Ishikawa (cell line): Measurements from ENCODE around the gene AEBP1.

Experiments
- CEBPB ChIP-seq: IDR thresholded peaks from 2 replicates; pipeline ENCODE4 v1.6.1; 2012
- CREB1 ChIP-seq: IDR thresholded peaks from 2 replicates; pipeline ENCODE4 v1.6.1; 2012; ENCODE audit warnings: low read depth
- EGR1 ChIP-seq: IDR thresholded peaks from 2 replicates; pipeline ENCODE4 v1.6.1; 2012
- EP300 ChIP-seq: IDR thresholded peaks from 2 replicates; pipeline ENCODE4 v1.6.1; 2012; ENCODE audit warnings: borderline replicate concordance
- FOXM1 ChIP-seq: IDR thresholded peaks from 2 replicates; pipeline ENCODE4 v1.6.1; 2012; ENCODE audit warnings: low read depth, borderline replicate concordance
- NFIC ChIP-seq: IDR thresholded peaks from 2 replicates; pipeline ENCODE4 v1.6.1; 2012
- RAD21 ChIP-seq: IDR thresholded peaks from 2 replicates; pipeline ENCODE4 v1.6.1; 2012; ENCODE audit warnings: low read depth
- TAF1 ChIP-seq: IDR thresholded peaks from 2 replicates; pipeline ENCODE4 v1.6.1; 2012; ENCODE audit warnings: low read depth, mild to moderate bottlenecking
- TCF12 ChIP-seq: IDR thresholded peaks from 2 replicates; pipeline ENCODE4 v1.6.1; 2012; ENCODE audit warnings: low read depth
- TEAD4 ChIP-seq: IDR thresholded peaks from 2 replicates; pipeline ENCODE4 v1.6.1; 2012
- YY1 ChIP-seq: IDR thresholded peaks from 2 replicates; pipeline ENCODE4 v1.6.1; 2012; ENCODE audit warnings: low read depth
- ZBTB7A ChIP-seq: IDR thresholded peaks from 2 replicates; pipeline ENCODE4 v1.6.1; 2012; ENCODE audit warnings: low read depth
- TF ChIP-seq, protein P1 (sequence below): IDR thresholded peaks from 2 replicates; pipeline ENCODE4 v1.6.1; 2012
- TF ChIP-seq, protein P2 (sequence below): IDR thresholded peaks from 2 replicates; pipeline ENCODE4 v1.6.1; 2012
- TF ChIP-seq, protein P3 (sequence below): IDR thresholded peaks from 2 replicates; pipeline ENCODE4 v1.6.1; 2012; ENCODE audit warnings: low read depth, mild to moderate bottlenecking

The AEBP1 gene

DNA sequence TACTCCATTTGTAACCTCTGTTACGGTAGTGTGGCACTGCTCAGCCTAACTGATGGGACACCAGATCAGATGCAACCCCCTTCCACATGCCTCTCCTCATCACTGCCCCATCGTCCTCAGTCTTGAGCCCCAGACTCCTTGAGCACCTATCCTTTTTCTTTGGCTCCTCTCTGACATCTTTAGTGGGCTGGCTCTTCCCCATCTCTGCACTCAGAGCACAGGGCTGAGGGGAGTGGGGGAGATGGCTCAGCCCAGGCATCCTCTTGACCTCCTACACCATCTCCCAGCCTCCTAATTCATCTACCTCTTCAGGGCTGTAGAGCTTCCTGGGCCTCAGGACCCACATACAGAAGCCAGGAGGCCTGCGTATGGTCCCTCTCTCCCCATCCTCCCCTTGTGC is 20.3 kb upstream of the AEBP1 start:
- TF ChIP-seq, protein P1, sequence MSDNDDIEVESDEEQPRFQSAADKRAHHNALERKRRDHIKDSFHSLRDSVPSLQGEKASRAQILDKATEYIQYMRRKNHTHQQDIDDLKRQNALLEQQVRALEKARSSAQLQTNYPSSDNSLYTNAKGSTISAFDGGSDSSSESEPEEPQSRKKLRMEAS, result no peak
- no peak for TF ChIP-seq ZBTB7A
- TF ChIP-seq, protein P2, sequence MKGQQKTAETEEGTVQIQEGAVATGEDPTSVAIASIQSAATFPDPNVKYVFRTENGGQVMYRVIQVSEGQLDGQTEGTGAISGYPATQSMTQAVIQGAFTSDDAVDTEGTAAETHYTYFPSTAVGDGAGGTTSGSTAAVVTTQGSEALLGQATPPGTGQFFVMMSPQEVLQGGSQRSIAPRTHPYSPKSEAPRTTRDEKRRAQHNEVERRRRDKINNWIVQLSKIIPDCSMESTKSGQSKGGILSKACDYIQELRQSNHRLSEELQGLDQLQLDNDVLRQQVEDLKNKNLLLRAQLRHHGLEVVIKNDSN, result no peak
- no peak for TF ChIP-seq TEAD4
- no peak for TF ChIP-seq YY1
- TF ChIP-seq NFIC, result no peak
- no peak for TF ChIP-seq TAF1
- TF ChIP-seq EP300, result no peak
- TF ChIP-seq CREB1, result no peak
- TF ChIP-seq FOXM1, result no peak
- TF ChIP-seq, protein P3, sequence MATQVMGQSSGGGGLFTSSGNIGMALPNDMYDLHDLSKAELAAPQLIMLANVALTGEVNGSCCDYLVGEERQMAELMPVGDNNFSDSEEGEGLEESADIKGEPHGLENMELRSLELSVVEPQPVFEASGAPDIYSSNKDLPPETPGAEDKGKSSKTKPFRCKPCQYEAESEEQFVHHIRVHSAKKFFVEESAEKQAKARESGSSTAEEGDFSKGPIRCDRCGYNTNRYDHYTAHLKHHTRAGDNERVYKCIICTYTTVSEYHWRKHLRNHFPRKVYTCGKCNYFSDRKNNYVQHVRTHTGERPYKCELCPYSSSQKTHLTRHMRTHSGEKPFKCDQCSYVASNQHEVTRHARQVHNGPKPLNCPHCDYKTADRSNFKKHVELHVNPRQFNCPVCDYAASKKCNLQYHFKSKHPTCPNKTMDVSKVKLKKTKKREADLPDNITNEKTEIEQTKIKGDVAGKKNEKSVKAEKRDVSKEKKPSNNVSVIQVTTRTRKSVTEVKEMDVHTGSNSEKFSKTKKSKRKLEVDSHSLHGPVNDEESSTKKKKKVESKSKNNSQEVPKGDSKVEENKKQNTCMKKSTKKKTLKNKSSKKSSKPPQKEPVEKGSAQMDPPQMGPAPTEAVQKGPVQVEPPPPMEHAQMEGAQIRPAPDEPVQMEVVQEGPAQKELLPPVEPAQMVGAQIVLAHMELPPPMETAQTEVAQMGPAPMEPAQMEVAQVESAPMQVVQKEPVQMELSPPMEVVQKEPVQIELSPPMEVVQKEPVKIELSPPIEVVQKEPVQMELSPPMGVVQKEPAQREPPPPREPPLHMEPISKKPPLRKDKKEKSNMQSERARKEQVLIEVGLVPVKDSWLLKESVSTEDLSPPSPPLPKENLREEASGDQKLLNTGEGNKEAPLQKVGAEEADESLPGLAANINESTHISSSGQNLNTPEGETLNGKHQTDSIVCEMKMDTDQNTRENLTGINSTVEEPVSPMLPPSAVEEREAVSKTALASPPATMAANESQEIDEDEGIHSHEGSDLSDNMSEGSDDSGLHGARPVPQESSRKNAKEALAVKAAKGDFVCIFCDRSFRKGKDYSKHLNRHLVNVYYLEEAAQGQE, result no peak
- no peak for TF ChIP-seq RAD21
- no peak for TF ChIP-seq EGR1
- TF ChIP-seq CEBPB, result no peak
- TF ChIP-seq TCF12, result no peak

DNA sequence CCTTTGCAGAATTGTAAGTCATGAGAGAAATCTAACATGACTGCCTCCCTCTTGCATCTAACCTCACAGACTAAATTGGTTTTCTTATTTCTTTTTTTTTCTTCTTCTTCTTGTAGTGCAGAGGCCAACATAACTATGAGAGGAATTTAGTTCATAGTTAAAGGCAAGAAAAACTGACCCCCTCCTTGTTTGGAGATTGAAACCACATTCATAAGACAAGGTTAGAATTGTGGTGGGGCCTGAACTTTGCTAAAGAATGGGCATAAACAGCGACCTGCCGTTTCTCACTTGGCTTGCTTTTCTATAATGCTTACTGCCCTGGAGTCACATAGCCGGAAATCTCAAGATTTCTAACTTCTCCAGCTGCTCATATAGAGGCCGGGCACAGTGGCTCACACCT is 19.4 kb upstream of the AEBP1 start:
- TF ChIP-seq FOXM1 (no peak), TCF12 (no peak), CEBPB (no peak)
- TF ChIP-seq, protein P3, result no peak

DNA sequence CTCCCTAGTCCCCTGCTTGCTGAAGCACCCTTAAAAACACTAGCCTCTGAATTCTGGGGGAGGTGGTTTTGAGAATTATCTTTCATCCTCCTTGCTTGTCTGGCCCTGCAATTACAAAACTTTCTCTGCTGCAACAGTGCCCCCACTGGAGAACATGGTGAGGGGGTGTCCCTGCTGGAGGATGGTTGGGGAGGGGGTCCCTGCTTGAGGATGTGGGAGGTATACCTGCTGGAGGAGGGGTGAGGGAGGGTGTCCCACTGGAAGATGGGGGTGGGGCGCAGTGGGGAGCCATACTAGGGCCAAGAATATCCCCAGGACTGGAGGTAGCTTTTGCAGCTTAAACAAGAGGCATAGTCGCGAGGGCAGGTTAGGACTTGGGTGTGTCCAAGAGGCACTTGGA is 18.6 kb upstream of the AEBP1 start:
- no peak for TF ChIP-seq EGR1
- no peak for TF ChIP-seq CREB1
- TF ChIP-seq EP300, result no peak
- TF ChIP-seq, protein P1, result no peak

DNA sequence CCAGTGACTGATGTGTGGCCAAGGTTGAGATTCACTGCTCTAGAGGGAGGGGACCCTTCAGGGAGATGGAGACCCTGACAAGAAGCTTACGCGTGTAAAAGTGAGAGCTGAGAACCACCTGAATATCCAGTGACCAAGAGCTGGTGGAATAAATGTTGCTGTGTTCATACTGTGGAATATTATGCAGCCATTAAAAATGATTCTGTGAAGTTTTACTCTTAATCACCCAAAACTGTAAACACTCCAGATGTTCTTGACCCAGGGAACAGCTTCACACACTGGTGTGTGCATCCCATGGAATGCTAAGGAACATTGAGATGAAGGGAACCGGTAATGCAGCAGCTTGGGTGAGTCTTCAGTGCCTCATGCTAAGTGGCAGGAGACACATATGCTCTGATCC is 17.5 kb upstream of the AEBP1 start:
- TF ChIP-seq RAD21, result no peak
- no peak for TF ChIP-seq EP300
- TF ChIP-seq TEAD4, result no peak
- TF ChIP-seq TCF12, result no peak
- no peak for TF ChIP-seq EGR1
- TF ChIP-seq TAF1, result no peak
- TF ChIP-seq, protein P3, result no peak
- no peak for TF ChIP-seq ZBTB7A
- TF ChIP-seq CREB1, result no peak
- TF ChIP-seq FOXM1, result no peak
- no peak for TF ChIP-seq YY1
- TF ChIP-seq, protein P1, result no peak
- TF ChIP-seq, protein P2, result no peak
- no peak for TF ChIP-seq NFIC
- no peak for TF ChIP-seq CEBPB
